Vagina (tissue), 2 donors: ENCODE measurements around the gene PRDM2. TPM values are rescaled to one million over a fixed set of nuclear protein-coding genes. Genes with fewer than 3 reads are reported as not detected.

Experiments
- DNase-seq, 2 donors: peaks; one replicate each; pipeline ENCODE4 v3.0.0-alpha.2; 2017; ENCODE audit errors: extremely low spot score in 2 of 2
- H3K27ac ChIP-seq: fragments of 200-600 bp; sonication (generic); one replicate; pipeline ENCODE4 v1.5.1; 2019
- H3K27me3 ChIP-seq: fragments of 200-600 bp; sonication (generic); one replicate; pipeline ENCODE4 v1.5.1; 2019
- H3K36me3 ChIP-seq, 2 donors: fragments of 200-600 bp; sonication (generic); one replicate each; pipeline ENCODE4 v1.5.1; 2017 to 2019
- H3K4me1 ChIP-seq: fragments of 200-600 bp; sonication (generic); one replicate; pipeline ENCODE4 v1.5.1; 2019
- H3K4me3 ChIP-seq, 2 donors: fragments of 200-600 bp; sonication (generic); 1 replicate in 1 of 2; 2 replicates in 1 of 2; pipeline ENCODE4 v1.5.1; 2016 to 2019
- H3K9me3 ChIP-seq: fragments of 200-600 bp; sonication (generic); one replicate; pipeline ENCODE4 v1.5.1; 2019
- CTCF ChIP-seq, 3 experiments: fragments of 450-650 bp in 2 of 3; fragments of 200-600 bp in 1 of 3; sonication (generic) in 1 of 3; IDR thresholded peaks; one replicate each; pipeline ENCODE4 v1.5.1; 2017 to 2019; ENCODE audit warnings: antibody characterized with exemption in 3 of 3, mild to moderate bottlenecking in 2 of 3, moderate library complexity in 2 of 3
- POLR2A ChIP-seq, 2 donors: fragments of 450-650 bp; IDR thresholded peaks; one replicate each; pipeline ENCODE4 v1.6.1; 2017; ENCODE audit warnings: antibody characterized with exemption in 2 of 2, mild to moderate bottlenecking in 2 of 2, moderate library complexity in 2 of 2
- POLR2AphosphoS5 ChIP-seq, 2 donors: sonication (generic); formaldehyde crosslinking; IDR thresholded peaks; one replicate each; pipeline ENCODE4 v1.9.0; 2017; ENCODE audit warnings: antibody characterized with exemption in 2 of 2, mild to moderate bottlenecking in 2 of 2, low read depth in 1 of 2; ENCODE audit not compliant: insufficient read depth in 1 of 2
- intact Hi-C: fragments of 100-400 bp; cut with DNase I; formaldehyde crosslinking; loops from one replicate; pipeline ENCODE4 v1.15.1; 2023
- total RNA-seq: library from RNA; depleted of rRNA; stranded (reverse); fragments of >200 nt; gene quantifications from one replicate; pipeline ENCODE4 v1.2.3, GENCODE V29; 2016

PRDM2 gene
- total RNA-seq, 1 donor from 2014 or later, result 56.2 TPM

DNA sequence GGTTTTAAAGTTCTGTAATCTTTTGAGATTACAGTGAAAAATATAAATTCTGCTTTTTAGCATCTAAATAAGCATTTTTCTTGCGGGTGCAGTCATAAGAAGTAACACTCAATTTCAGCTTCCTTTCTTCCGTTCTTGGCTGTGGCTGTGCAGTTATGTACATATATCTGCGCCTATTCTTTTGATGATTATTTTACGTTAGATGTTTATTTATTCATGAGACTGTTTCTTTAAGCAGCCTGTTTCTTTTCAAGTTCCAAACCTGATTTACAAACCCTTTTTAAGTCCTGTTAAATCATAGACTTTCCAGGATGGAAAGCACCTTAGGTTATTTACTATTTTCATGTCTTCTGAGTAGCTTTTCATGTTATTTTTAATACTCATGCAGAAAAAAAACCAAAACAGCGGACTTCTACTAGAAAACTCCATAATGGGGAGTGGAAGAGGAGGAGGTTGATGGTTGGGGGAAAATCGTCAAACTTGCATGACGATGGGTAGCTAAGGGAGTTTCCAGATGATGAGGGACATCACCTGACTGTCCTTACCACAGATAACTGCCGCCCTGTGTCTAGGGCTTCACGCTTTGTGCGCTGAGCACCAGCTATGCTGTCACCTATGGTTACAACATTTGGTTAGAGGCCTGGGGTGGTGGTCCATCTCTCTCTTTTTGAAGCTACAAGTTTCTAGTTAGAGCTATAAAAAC, 2.6 kb downstream of the PRDM2 start:
- H3K27ac ChIP-seq, result no peak overlapping the region
- DNase-seq, result no peak
- TF ChIP-seq CTCF (IDR thresholded peaks at IDR 0.05), result no peak
- TF ChIP-seq POLR2A (IDR thresholded peaks at IDR 0.05), result no peak
- no peak for TF ChIP-seq POLR2AphosphoS5 (IDR thresholded peaks at IDR 0.05; ENCODE audit: insufficient read depth in 1 of 2, low read depth in 1 of 2)
- intact Hi-C loops, result no loop called here
- H3K4me1 ChIP-seq, result peaks cover 6% of the 10 kb centered on the region
- no peak overlapping the region for H3K4me3 ChIP-seq
- H3K9me3 ChIP-seq, result no peaks in the 10 kb centered on the region
- H3K27me3 ChIP-seq, result no peaks in the 10 kb centered on the region
- no peaks in the 10 kb centered on the region for H3K36me3 ChIP-seq

- H3K36me3 ChIP-seq, result no peaks in the 10 kb centered on the region
- no peaks in the 10 kb centered on the region for H3K27me3 ChIP-seq
- H3K4me3 ChIP-seq, result no peak overlapping the region
- TF ChIP-seq POLR2AphosphoS5 (IDR thresholded peaks at IDR 0.05; ENCODE audit: insufficient read depth in 1 of 2, low read depth in 1 of 2), result no peak
- TF ChIP-seq CTCF (IDR thresholded peaks at IDR 0.05), result no peak
- TF ChIP-seq POLR2A (IDR thresholded peaks at IDR 0.05), result no peak
- no peaks in the 10 kb centered on the region for H3K9me3 ChIP-seq
- no peak overlapping the region for H3K27ac ChIP-seq
- intact Hi-C loops, result no loop called here
- H3K4me1 ChIP-seq, result peaks cover 6% of the 10 kb centered on the region
- DNase-seq, result no peak
Measured at GRCh38 chr1:13703128-13703513, 3.1 kb downstream of the PRDM2 start.

- Histone ChIP-seq H3K27ac (no peak overlapping the region), H3K36me3 (no peaks in the 10 kb centered on the region), H3K27me3 (no peaks in the 10 kb centered on the region), H3K4me1 (peaks cover 13% of the 10 kb centered on the region), H3K9me3 (no peaks in the 10 kb centered on the region), H3K4me3 (no peak overlapping the region)
- intact Hi-C loops, result no loop called here
- DNase-seq, result no peak
- TF ChIP-seq CTCF (IDR thresholded peaks at IDR 0.05) (no peak), POLR2A (IDR thresholded peaks at IDR 0.05) (no peak), POLR2AphosphoS5 (IDR thresholded peaks at IDR 0.05; ENCODE audit: insufficient read depth in 1 of 2, low read depth in 1 of 2) (no peak)
Measured at GRCh38 chr1:13703558-13704490, 3.8 kb downstream of the PRDM2 start.

GRCh38 chr1:13706046-13706445, 6.1 kb downstream of the PRDM2 start:
- Histone ChIP-seq H3K27me3 (no peaks in the 10 kb centered on the region), H3K36me3 (no peaks in the 10 kb centered on the region), H3K4me1 (peaks cover 8% of the 10 kb centered on the region), H3K27ac (no peak overlapping the region), H3K9me3 (no peaks in the 10 kb centered on the region), H3K4me3 (no peak overlapping the region)
- intact Hi-C loops, result no loop called here
- TF ChIP-seq CTCF (IDR thresholded peaks at IDR 0.05), result no peak
- TF ChIP-seq POLR2A (IDR thresholded peaks at IDR 0.05), result no peak
- DNase-seq, result peak in 1 of 2 donors; percentile 20

- H3K4me1 ChIP-seq, result peaks cover 8% of the 10 kb centered on the region
- no peaks in the 10 kb centered on the region for H3K9me3 ChIP-seq
- TF ChIP-seq CTCF (IDR thresholded peaks at IDR 0.05), result no peak
- no peaks in the 10 kb centered on the region for H3K36me3 ChIP-seq
- no peak overlapping the region for H3K27ac ChIP-seq
- no peak overlapping the region for H3K4me3 ChIP-seq
- DNase-seq, result peak in 1 of 2 donors; percentile 42
- intact Hi-C loops, result no loop called here
- H3K27me3 ChIP-seq, result no peaks in the 10 kb centered on the region
Measured at GRCh38 chr1:13707164-13707563, 7.2 kb downstream of the PRDM2 start.
